ENCODE measurements around the gene KCNB1.

GRCh38 chr20:49457444-49457843, 25.0 kb downstream of the KCNB1 start:
- TF ChIP-seq CTCF (IDR thresholded peaks at IDR 0.05) (no peak), POLR2A (IDR thresholded peaks at IDR 0.05) (no peak), POLR2AphosphoS5 (IDR thresholded peaks at IDR 0.05) (no peak), EP300 (IDR thresholded peaks at IDR 0.05; ENCODE audit: low read depth) (no peak)

Data from transverse colon (tissue), 4 donors.